GM23338 (cell line): Measurements from ENCODE around the gene EIF2S3B. TPM values are rescaled to one million over a fixed set of nuclear protein-coding genes. Genes with fewer than 3 reads are reported as not detected.

Experiments
- ATAC-seq: fragments of 200-7000 bp; cut with Tn5 transposase; 3 replicates; pipeline ENCODE4 v1.9.1; 2020
- DNase-seq: peaks from one replicate; pipeline ENCODE4 v3.0.0-alpha.2; 2015; ENCODE audit warnings: low spot score
- H2AFZ ChIP-seq: fragments of 200-600 bp; sonication (generic); 2 replicates; pipeline ENCODE4 v1.8.0; 2016; ENCODE audit warnings: antibody characterized with exemption, mild to moderate bottlenecking, moderate library complexity
- H3F3A ChIP-seq: fragments of 200-600 bp; sonication (generic); replicated peaks from 2 replicates; pipeline ENCODE4 v1.8.0; 2017; ENCODE audit warnings: antibody characterized with exemption, mixed run types, low read depth
- H3K27ac ChIP-seq: fragments of 200-600 bp; sonication (generic); 2 replicates; pipeline ENCODE4 v1.6.1; 2016; ENCODE audit warnings: low read depth
- H3K27me3 ChIP-seq: fragments of 200-600 bp; sonication (generic); 2 replicates; pipeline ENCODE4 v1.8.0; 2016; ENCODE audit warnings: mild to moderate bottlenecking, mixed run types, moderate library complexity; ENCODE audit not compliant: insufficient read depth
- H3K36me3 ChIP-seq: fragments of 200-600 bp; sonication (generic); 2 replicates; pipeline ENCODE4 v1.8.0; 2016; ENCODE audit warnings: mild to moderate bottlenecking; ENCODE audit not compliant: insufficient read depth
- H3K4me1 ChIP-seq: fragments of 200-600 bp; sonication (generic); 2 replicates; pipeline ENCODE4 v1.8.0; 2016; ENCODE audit warnings: mild to moderate bottlenecking, moderate library complexity; ENCODE audit not compliant: insufficient read depth
- H3K4me2 ChIP-seq: fragments of 200-600 bp; sonication (generic); 2 replicates; pipeline ENCODE4 v1.7.1; 2017; ENCODE audit warnings: mixed run types
- H3K4me3 ChIP-seq: fragments of 200-600 bp; sonication (generic); 2 replicates; pipeline ENCODE4 v1.6.1; 2016; ENCODE audit warnings: mixed run types
- H3K79me2 ChIP-seq: fragments of 200-600 bp; sonication (generic); replicated peaks from 2 replicates; pipeline ENCODE4 v1.8.0; 2017; ENCODE audit warnings: mild to moderate bottlenecking; ENCODE audit not compliant: insufficient read depth
- H3K9me2 ChIP-seq: fragments of 200-600 bp; sonication (generic); 2 replicates; pipeline ENCODE4 v1.8.0; 2017; ENCODE audit not compliant: insufficient read depth
- H4K20me1 ChIP-seq: fragments of 200-600 bp; sonication (generic); replicated peaks from 2 replicates; pipeline ENCODE4 v1.8.0; 2017; ENCODE audit warnings: mild to moderate bottlenecking; ENCODE audit not compliant: insufficient read depth
- H3K27ac Mint-ChIP-seq: 2 replicates; pipeline ENCODE4 v1.8.0; 2020; ENCODE audit warnings: inconsistent platforms, mild to moderate bottlenecking, moderate library complexity, mixed read lengths
- H3K27me3 Mint-ChIP-seq: 3 replicates; pipeline ENCODE4 v1.8.0; 2022; ENCODE audit warnings: low read depth, mild to moderate bottlenecking, moderate library complexity, mixed read lengths, inconsistent platforms; ENCODE audit not compliant: insufficient read depth, poor library complexity
- H3K36me3 Mint-ChIP-seq: 3 replicates; pipeline ENCODE4 v1.8.0; 2021; ENCODE audit warnings: low read depth, mild to moderate bottlenecking, inconsistent platforms, moderate library complexity, mixed read lengths
- H3K4me1 Mint-ChIP-seq: 3 replicates; pipeline ENCODE4 v1.8.0; 2020; ENCODE audit warnings: mild to moderate bottlenecking, inconsistent platforms, mixed read lengths
- H3K4me3 Mint-ChIP-seq: 3 replicates; pipeline ENCODE4 v1.8.0; 2021; ENCODE audit warnings: moderate library complexity, mild to moderate bottlenecking, inconsistent platforms, mixed read lengths
- H3K9me3 Mint-ChIP-seq: 3 replicates; pipeline ENCODE4 v1.8.0; 2020; ENCODE audit warnings: moderate library complexity, mild to moderate bottlenecking, inconsistent platforms, mixed read lengths
- CREB1 ChIP-seq: fragments of 250-450 bp; sonication (Bioruptor Pico); IDR thresholded peaks from 2 replicates; pipeline ENCODE4 v1.5.0; 2020; ENCODE audit warnings: low read depth, mild to moderate bottlenecking, moderate library complexity
- CTCF ChIP-seq, 2 experiments: fragments of 200-600 bp in 1 of 2; sonication (generic) in 1 of 2; conservative IDR thresholded peaks; 2 replicates each; pipeline versions ENCODE4 v1.5.1 to v1.6.1; 2016 to 2017; ENCODE audit warnings: antibody characterized with exemption in 2 of 2, low read depth in 2 of 2, mild to moderate bottlenecking in 2 of 2, moderate library complexity in 1 of 2
- ETS1 ChIP-seq: IDR thresholded peaks from 2 replicates; pipeline ENCODE4 v1.6.1; 2016; ENCODE audit warnings: antibody characterized with exemption
- EZH2 ChIP-seq: fragments of 200-600 bp; sonication (generic); IDR thresholded peaks from one replicate; pipeline ENCODE4 v1.8.0; 2017; ENCODE audit warnings: antibody characterized with exemption, mild to moderate bottlenecking, low read depth; ENCODE audit not compliant: unreplicated experiment
- EZH2phosphoT487 ChIP-seq: fragments of 200-600 bp; sonication (generic); IDR thresholded peaks from one replicate; pipeline ENCODE4 v1.8.1; 2018; ENCODE audit warnings: antibody characterized with exemption; ENCODE audit not compliant: unreplicated experiment
- JUNB ChIP-seq: IDR thresholded peaks from one replicate; pipeline ENCODE4 v1.6.1; 2016; ENCODE audit warnings: antibody characterized with exemption; ENCODE audit not compliant: unreplicated experiment
- NANOG ChIP-seq: IDR thresholded peaks from 2 replicates; pipeline ENCODE4 v1.6.1; 2016; ENCODE audit warnings: antibody characterized with exemption, borderline replicate concordance
- POLR2AphosphoS5 ChIP-seq: IDR thresholded peaks from 2 replicates; pipeline ENCODE4 v1.6.1; 2016; ENCODE audit warnings: antibody characterized with exemption, low read depth
- REST ChIP-seq: IDR thresholded peaks from one replicate; pipeline ENCODE4 v1.6.1; 2018; ENCODE audit warnings: antibody characterized with exemption; ENCODE audit not compliant: unreplicated experiment
- STAT1 ChIP-seq: IDR thresholded peaks from one replicate; pipeline ENCODE4 v1.6.1; 2016; ENCODE audit warnings: antibody characterized with exemption; ENCODE audit not compliant: unreplicated experiment
- ZNF114 ChIP-seq: fragments of 250-450 bp; sonication (Bioruptor Pico); IDR thresholded peaks from 2 replicates; pipeline ENCODE4 v1.5.0; 2020; ENCODE audit warnings: mild to moderate bottlenecking, moderate library complexity
- ZNF331 ChIP-seq: fragments of 250-450 bp; sonication (Bioruptor Pico); IDR thresholded peaks from 2 replicates; pipeline ENCODE4 v1.5.0; 2020; ENCODE audit warnings: low read depth, mild to moderate bottlenecking, moderate library complexity
- polyA plus RNA-seq: library from polyadenylated mRNA; unstranded; fragments of >200 nt; fragmentation: Nextera tagmentation; extraction: Ambion mirVana; gene quantifications from 2 replicates; pipeline ENCODE4 v1.2.1, GENCODE V29; 2016
- total RNA-seq: library from RNA; depleted of rRNA; stranded (reverse); fragments of >200 nt; shearing (Covaris generic); gene quantifications from 2 replicates; pipeline ENCODE4 v1.2.3, GENCODE V29; 2014

EIF2S3B gene
- total and polyA plus RNA-seq, 2 experiments from 2014 or later: 0.24 to 10.8 TPM

- TF ChIP-seq STAT1 (no peak), EZH2phosphoT487 (no peak), EZH2 (no peak), CTCF (conservative IDR thresholded peaks at IDR 0.05; ENCODE audit: low read depth in 2 of 2) (no peak), ZNF114 (CRISPR knock-in tag) (no peak), REST (no peak), ETS1 (no peak), CREB1 (no peak), NANOG (no peak)
These were observed 7.1 kb downstream of the EIF2S3B start (continued) for GRCh38 chr12:10512798-10513197.

GRCh38 chr12:10521555-10521954, 15.9 kb downstream of the EIF2S3B start:
- Mint-ChIP-seq H3K27me3 (no peaks in the 10 kb centered on the region), H3K36me3 (no peaks in the 10 kb centered on the region), H3K27ac (no peak overlapping the region), H3K4me3 (no peak overlapping the region), H3K9me3 (no peaks in the 10 kb centered on the region), H3K4me1 (no peaks in the 10 kb centered on the region)
- ATAC-seq (no peak), DNase-seq (no peak)
- no peaks in the 10 kb centered on the region for H4K20me1 ChIP-seq
- no peaks in the 10 kb centered on the region for H3K36me3 ChIP-seq
- H3K4me2 ChIP-seq: no peak overlapping the region
- no peak overlapping the region for H3K4me3 ChIP-seq
- no peak overlapping the region for H3K27ac ChIP-seq
- H3K79me2 ChIP-seq: no peaks in the 10 kb centered on the region
- H3F3A ChIP-seq: no peaks in the 10 kb centered on the region
- H3K4me1 ChIP-seq: no peaks in the 10 kb centered on the region
- H3K27me3 ChIP-seq: no peaks in the 10 kb centered on the region
- no peak overlapping the region for H2AFZ ChIP-seq
- H3K9me2 ChIP-seq: no peaks in the 10 kb centered on the region
- TF ChIP-seq ZNF331: no peak
- TF ChIP-seq POLR2AphosphoS5: no peak
- no peak for TF ChIP-seq ZNF114 (CRISPR knock-in tag)
- TF ChIP-seq ETS1: no peak
- TF ChIP-seq JUNB: no peak
- TF ChIP-seq NANOG: no peak
- TF ChIP-seq EZH2phosphoT487: no peak
